ENCODE measurements around the gene PNKD. TPM values are rescaled to one million over a fixed set of nuclear protein-coding genes. Genes with fewer than 3 reads are reported as not detected.

Gene PNKD
- total and polyA plus RNA-seq, 2 donors from 2014 or later = 90.6 to 244 TPM

- intact Hi-C loops (cut with DNase I) = no loop called here
- no peak for DNase-seq
- Histone ChIP-seq H3K4me1 (ENCODE audit: control insufficient read depth in 2 of 3, insufficient read depth in 2 of 3, low read depth in 1 of 3, low read length in 3 of 3) (peaks cover 0 to 9% (median 0%) of the 10 kb centered on the region in 3 donors), H3K36me3 (ENCODE audit: control insufficient read depth in 2 of 3, insufficient read depth in 3 of 3, low read length in 3 of 3) (peaks cover 0 to 18% (median 0%) of the 10 kb centered on the region in 3 donors), H3K9me3 (ENCODE audit: control insufficient read depth in 2 of 3, insufficient read depth in 1 of 3, low read length in 3 of 3) (no peaks in the 10 kb centered on the region), H3K4me3 (ENCODE audit: low read length in 3 of 3) (no peak overlapping the region), H3K27me3 (ENCODE audit: control insufficient read depth, insufficient read depth, low read length) (no peaks in the 10 kb centered on the region), H3K9ac (ENCODE audit: low read length in 3 of 3) (no peak overlapping the region), H3K27ac (ENCODE audit: low read depth in 2 of 2, low read length in 2 of 2) (no peak overlapping the region)
- no peak for TF ChIP-seq CTCF (IDR thresholded peaks at IDR 0.05; ENCODE audit: borderline replicate concordance, extremely low read depth, insufficient read depth)
- no peak for FAIRE-seq
Observed at GRCh38 chr2:218344090-218344754, 73.9 kb downstream of the PNKD start.

- TF ChIP-seq CTCF (IDR thresholded peaks at IDR 0.05; ENCODE audit: borderline replicate concordance, extremely low read depth, insufficient read depth) = no peak
- no peak overlapping the region for H3K27ac ChIP-seq (ENCODE audit: low read depth in 2 of 2, low read length in 2 of 2)
- peaks cover 0 to 18% (median 0%) of the 10 kb centered on the region in 3 donors for H3K36me3 ChIP-seq (ENCODE audit: control insufficient read depth in 2 of 3, insufficient read depth in 3 of 3, low read length in 3 of 3)
- FAIRE-seq = no peak
- H3K27me3 ChIP-seq (ENCODE audit: control insufficient read depth, insufficient read depth, low read length) = no peaks in the 10 kb centered on the region
- no peak overlapping the region for H3K4me3 ChIP-seq (ENCODE audit: low read length in 3 of 3)
- H3K9me3 ChIP-seq (ENCODE audit: control insufficient read depth in 2 of 3, insufficient read depth in 1 of 3, low read length in 3 of 3) = no peaks in the 10 kb centered on the region
- intact Hi-C loops (cut with DNase I) = no loop called here
- H3K4me1 ChIP-seq (ENCODE audit: control insufficient read depth in 2 of 3, insufficient read depth in 2 of 3, low read depth in 1 of 3, low read length in 3 of 3) = peaks cover 0 to 9% (median 0%) of the 10 kb centered on the region in 3 donors
- no peak overlapping the region for H3K9ac ChIP-seq (ENCODE audit: low read length in 3 of 3)
- no peak for DNase-seq
Observed at GRCh38 chr2:218344755-218345417, 74.6 kb downstream of the PNKD start.

- intact Hi-C loops (cut with DNase I) = no loop called here
- H3K4me1 ChIP-seq (ENCODE audit: control insufficient read depth in 2 of 3, insufficient read depth in 2 of 3, low read depth in 1 of 3, low read length in 3 of 3) = peaks cover 0 to 9% (median 0%) of the 10 kb centered on the region in 3 donors
- no peaks in the 10 kb centered on the region for H3K9me3 ChIP-seq (ENCODE audit: control insufficient read depth in 2 of 3, insufficient read depth in 1 of 3, low read length in 3 of 3)
- DNase-seq = peak in 4 of 5 donors; percentile 69 to 83 (median 79)
- no peak for TF ChIP-seq CTCF (IDR thresholded peaks at IDR 0.05; ENCODE audit: borderline replicate concordance, extremely low read depth, insufficient read depth)
- H3K4me3 ChIP-seq (ENCODE audit: low read length in 3 of 3) = no peak overlapping the region
- peaks cover 0 to 18% (median 0%) of the 10 kb centered on the region in 3 donors for H3K36me3 ChIP-seq (ENCODE audit: control insufficient read depth in 2 of 3, insufficient read depth in 3 of 3, low read length in 3 of 3)
- H3K27ac ChIP-seq (ENCODE audit: low read depth in 2 of 2, low read length in 2 of 2) = no peak overlapping the region
- no peak for FAIRE-seq
- H3K9ac ChIP-seq (ENCODE audit: low read length in 3 of 3) = no peak overlapping the region
- H3K27me3 ChIP-seq (ENCODE audit: control insufficient read depth, insufficient read depth, low read length) = no peaks in the 10 kb centered on the region
Observed at GRCh38 chr2:218345491-218346236, 75.3 kb downstream of the PNKD start.

Measured in kidney (tissue), 14 donors.